ENCODE data around the gene AOC3.

DNA sequence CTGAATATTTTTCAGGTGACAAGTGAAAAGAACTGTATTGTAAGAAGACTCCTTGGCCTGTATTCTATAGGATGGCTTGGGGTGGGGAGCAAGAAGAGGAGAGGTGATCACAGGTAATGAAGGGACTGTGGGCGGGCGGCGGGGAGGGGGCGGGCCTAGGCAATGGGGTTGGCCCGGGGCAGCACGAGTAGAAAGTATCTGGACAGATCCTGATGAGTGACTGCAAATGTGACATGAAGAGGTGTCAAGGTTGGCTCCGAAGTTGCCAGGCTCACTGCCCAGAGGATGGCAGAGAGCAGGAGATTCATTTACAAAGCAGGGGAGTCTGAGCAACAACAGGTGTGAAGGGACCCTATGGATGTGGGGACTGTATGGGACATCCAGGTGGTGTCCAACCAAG is 38.8 kb downstream of the AOC3 start:
- TF ChIP-seq, protein P1, sequence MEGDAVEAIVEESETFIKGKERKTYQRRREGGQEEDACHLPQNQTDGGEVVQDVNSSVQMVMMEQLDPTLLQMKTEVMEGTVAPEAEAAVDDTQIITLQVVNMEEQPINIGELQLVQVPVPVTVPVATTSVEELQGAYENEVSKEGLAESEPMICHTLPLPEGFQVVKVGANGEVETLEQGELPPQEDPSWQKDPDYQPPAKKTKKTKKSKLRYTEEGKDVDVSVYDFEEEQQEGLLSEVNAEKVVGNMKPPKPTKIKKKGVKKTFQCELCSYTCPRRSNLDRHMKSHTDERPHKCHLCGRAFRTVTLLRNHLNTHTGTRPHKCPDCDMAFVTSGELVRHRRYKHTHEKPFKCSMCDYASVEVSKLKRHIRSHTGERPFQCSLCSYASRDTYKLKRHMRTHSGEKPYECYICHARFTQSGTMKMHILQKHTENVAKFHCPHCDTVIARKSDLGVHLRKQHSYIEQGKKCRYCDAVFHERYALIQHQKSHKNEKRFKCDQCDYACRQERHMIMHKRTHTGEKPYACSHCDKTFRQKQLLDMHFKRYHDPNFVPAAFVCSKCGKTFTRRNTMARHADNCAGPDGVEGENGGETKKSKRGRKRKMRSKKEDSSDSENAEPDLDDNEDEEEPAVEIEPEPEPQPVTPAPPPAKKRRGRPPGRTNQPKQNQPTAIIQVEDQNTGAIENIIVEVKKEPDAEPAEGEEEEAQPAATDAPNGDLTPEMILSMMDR (IDR thresholded peaks at IDR 0.05): no peak
- TF ChIP-seq, protein P2, sequence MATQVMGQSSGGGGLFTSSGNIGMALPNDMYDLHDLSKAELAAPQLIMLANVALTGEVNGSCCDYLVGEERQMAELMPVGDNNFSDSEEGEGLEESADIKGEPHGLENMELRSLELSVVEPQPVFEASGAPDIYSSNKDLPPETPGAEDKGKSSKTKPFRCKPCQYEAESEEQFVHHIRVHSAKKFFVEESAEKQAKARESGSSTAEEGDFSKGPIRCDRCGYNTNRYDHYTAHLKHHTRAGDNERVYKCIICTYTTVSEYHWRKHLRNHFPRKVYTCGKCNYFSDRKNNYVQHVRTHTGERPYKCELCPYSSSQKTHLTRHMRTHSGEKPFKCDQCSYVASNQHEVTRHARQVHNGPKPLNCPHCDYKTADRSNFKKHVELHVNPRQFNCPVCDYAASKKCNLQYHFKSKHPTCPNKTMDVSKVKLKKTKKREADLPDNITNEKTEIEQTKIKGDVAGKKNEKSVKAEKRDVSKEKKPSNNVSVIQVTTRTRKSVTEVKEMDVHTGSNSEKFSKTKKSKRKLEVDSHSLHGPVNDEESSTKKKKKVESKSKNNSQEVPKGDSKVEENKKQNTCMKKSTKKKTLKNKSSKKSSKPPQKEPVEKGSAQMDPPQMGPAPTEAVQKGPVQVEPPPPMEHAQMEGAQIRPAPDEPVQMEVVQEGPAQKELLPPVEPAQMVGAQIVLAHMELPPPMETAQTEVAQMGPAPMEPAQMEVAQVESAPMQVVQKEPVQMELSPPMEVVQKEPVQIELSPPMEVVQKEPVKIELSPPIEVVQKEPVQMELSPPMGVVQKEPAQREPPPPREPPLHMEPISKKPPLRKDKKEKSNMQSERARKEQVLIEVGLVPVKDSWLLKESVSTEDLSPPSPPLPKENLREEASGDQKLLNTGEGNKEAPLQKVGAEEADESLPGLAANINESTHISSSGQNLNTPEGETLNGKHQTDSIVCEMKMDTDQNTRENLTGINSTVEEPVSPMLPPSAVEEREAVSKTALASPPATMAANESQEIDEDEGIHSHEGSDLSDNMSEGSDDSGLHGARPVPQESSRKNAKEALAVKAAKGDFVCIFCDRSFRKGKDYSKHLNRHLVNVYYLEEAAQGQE (IDR thresholded peaks at IDR 0.05; ENCODE audit: low read depth, low read length): no peak
- TF ChIP-seq RAD21 (IDR thresholded peaks at IDR 0.05; ENCODE audit: low read length) (no peak), NFIC (IDR thresholded peaks at IDR 0.05; ENCODE audit: borderline replicate concordance) (no peak), POLR2AphosphoS5 (IDR thresholded peaks at IDR 0.05; ENCODE audit: low read depth, low read length) (no peak), EZH2phosphoT487 (IDR thresholded peaks at IDR 0.05; ENCODE audit: borderline replicate concordance, low read depth) (no peak), YY1 (IDR thresholded peaks at IDR 0.05; ENCODE audit: low read depth) (no peak), RXRA (IDR thresholded peaks at IDR 0.05; ENCODE audit: borderline replicate concordance, low read depth) (no peak)
